Inferior parietal cortex (tissue), 1 donor: ENCODE results near the gene SUCNR1.
A peak's percentile ranks its signal among the peaks of the same experiment; 100 is the strongest.
"Not testable (repeated sequence)": the region's sequence is repeated elsewhere in the genome, so short reads cannot be mapped to it uniquely, and the experiment has no call there.

Source experiments
- DNase-seq: peaks from one replicate; pipeline ENCODE4 v3.0.0-alpha.2; 2016; ENCODE audit errors: extremely low spot score

The SUCNR1 gene

DNA sequence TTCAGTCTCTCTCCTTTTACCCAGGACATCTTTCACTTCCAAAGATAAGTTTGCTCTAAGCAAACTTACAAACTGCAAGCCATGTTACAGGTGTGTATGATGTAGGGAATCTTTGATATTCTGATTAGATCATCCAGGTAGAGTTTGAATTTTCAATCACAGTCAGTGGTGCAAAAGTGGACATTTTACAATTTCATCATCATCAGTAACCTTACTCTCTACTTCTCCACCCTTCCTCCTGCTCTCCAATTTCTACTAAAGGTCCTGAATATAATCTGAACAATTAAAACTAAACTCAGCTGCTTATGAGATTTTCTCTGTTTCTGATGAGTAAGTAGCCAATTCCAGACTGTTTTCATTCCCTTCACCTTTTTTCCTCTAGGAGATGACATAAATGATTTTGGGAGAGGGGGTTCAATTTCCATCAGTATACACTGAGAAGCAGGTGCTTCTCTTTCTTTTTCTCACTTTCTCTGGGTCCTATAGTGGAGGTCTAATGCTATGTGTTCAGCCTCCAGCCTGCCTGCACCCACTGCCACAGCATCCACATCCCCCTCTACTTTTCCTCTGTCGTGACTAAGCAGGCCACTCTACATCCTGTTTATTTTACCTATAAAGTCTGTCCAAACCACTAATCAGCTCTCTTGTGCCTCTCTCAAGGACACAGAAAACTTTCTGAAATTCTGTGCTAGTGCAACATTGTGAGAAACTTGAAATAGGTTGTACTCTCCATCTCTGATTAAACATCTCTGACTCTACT lies 27.6 kb downstream of the SUCNR1 start:
- no peak for DNase-seq

GRCh38 chr3:151901644-151902285 lies 28.3 kb downstream of the SUCNR1 start:
- DNase-seq, result no peak

DNA sequence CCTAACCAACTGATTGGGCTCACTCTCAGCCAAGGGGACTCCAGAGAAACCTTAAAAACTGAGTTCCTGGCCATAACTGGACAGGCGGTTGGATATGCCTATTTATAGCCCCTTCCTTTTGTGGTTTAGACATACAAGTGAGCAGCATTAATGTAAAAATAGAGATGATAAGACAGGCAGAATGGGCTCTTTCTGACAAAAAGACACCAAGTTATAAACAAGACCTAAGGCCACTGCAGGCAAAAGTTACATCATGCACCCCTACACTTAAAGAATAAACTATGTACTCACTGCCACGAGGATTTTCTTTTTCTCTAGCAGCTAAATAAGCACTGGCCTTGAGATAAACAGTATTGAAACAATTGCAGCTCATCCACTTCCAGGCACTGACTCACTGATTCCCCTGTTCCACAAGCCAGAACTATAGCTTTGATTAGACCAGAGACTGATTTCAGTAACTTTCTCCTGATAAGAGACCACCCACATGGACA lies 30.1 kb downstream of the SUCNR1 start:
- DNase-seq, result no peak

GRCh38 chr3:151905647-151906046 lies 32.2 kb downstream of the SUCNR1 start:
- no peak for DNase-seq

DNA sequence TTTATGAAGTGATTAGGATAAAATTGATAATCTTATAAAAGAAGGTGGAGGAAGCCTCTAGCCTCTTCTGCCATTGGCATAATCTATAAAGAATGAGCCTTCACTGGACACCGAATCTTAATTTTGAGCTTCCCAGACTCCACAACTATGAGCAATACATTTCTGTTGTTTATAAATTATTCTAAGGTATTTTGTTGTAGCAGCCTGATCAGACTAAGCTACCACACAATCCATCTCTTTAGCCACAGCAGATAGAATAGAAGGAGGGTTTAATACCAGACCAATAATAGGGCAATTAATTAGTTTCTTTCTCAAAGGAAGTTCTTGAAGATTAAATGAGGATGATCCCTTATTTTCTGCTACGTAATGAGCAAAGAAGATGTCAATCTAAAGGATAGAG lies 33.3 kb downstream of the SUCNR1 start:
- no peak for DNase-seq

DNA sequence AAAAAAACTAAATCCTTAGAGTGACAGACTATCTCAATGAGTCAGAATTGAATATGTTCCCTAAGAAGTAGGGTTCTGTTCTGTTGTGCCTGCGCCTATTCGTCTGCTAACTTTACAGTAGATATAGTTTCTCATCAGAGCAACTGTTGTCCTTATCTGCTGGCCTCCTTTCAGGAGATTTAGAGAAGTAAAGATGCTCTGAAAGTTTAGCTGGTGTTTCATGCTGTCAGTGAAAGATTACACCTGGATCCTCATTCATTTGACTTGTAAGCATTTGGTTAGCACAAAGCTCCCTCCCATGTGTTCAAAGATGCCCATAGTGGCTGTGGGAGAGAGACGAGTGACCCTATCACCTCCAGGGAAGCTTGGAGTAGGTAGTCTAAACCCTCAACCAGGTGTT lies 35.0 kb downstream of the SUCNR1 start:
- no peak for DNase-seq

DNA sequence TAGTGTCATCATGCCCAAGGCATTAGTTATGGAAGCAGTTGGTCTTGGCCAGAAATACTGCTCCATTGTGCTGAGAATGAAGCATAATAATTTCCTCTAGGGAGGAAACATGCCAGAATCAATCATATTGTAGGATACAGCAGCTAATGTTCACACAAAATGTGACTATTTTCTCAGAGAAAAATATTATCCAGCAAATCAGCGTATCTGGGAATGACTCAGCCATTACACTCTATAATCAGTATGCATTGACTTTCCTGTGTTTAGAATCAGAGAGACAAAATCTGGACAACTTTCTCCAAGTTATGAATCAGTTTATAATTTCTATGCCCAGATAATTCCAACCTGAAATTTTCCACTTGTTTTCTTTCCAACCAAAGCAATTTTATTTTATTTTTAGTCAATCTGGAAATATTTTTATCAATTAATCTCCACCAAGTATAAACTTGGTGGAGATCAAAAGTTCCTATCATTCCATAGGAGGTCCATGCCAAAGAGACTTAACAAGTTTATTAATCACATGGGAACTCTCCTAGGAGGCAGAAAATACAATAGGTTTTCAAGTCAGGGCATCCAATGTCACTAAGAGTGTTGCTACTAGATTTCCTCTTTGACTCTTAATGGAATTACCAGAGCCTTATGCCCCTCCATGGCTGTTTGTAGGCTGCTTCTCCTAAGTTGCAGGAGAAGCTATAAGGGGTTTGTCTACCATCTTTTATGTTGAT lies 36.4 kb downstream of the SUCNR1 start:
- no peak for DNase-seq

DNA sequence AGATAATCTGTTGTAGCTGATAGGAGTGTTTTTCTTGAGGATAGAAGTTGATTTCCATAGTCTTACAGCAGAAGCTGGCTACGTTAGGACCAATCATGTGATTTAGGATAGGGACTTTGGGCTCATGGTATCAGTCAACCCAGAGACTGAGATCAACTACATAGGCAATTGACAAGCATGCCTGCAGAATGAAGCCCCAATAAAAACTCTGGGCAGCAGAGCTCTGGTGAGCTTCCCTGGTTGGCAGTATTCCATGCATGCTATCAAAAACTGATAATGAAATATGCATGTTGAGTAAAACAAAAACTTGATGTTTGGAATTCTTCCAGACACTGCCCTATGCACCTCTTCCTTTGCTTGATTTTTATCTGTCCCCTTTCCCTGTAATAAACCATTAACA lies 38.0 kb downstream of the SUCNR1 start:
- no peak for DNase-seq

DNA sequence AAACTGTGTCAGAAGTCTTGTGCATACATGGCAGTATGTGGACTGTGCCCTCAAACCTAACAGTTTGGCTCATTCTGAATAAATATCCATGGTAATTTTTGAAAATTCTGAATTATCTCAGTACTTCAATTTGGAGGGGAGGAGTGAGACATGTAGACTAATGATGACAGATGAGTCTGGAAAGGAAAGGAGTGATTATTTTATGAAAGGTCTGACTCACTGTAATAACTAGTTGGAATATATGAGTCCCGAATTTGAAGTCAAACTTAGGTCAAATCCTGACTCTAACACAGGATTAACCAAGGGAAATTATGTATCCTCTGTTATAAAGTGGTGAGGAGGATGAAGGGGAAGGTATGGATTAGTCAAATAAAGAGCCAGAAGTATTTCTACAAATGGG lies 38.6 kb downstream of the SUCNR1 start:
- DNase-seq, result no peak

GRCh38 chr3:151916781-151917180 lies 43.3 kb downstream of the SUCNR1 start:
- DNase-seq, result no peak

DNA sequence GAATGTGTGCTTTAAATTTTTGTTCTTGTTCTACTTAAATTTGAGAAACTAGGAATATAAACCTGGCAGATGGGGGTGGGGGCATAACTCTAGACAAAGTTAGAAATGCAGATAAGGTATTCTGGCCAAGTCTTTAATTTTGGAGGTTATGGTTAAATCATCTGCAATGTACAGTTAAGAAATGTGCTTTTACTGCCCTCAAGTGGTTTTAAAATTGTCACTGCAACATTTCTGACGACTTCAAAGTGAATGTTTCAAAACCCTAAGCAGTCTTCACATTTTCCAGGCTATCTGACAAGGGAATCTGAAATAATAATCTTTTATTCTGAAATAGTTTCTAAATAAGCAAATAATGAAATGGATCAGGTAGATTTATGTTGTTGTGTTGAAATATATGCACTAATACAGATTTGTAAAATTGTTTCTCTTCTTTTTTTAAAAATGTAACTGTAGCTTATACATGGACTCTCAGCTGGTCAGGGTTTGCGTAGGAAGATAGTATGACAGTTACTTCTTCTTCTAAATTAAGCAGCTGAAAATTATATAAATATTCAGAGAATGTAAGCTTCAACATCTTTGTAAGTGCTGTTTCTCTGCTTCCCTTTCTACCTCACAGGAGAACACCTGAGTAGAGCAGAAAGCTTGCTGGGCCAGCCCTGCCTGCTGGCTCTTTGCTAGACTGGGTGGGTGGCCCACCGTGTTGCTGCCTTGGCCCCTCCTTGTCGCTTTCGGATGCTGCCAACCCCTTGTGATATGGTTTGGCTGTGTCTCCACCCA lies 45.0 kb downstream of the SUCNR1 start:
- peak; percentile 63 for DNase-seq

DNA sequence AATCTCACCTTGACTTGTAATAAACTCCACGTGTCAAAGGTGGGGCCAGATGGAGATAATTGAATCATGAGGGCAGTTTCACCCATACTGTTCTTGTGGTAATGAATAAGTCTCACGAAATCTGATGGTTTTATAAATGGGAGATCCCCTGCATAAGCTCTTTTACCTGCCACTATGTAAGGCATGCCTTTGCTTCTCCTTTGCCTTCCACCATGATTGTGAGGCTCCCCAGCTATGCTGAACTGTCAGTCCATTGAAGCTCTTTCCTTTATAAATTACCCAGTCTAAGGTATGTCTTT lies 45.5 kb downstream of the SUCNR1 start:
- no peak for DNase-seq

DNA sequence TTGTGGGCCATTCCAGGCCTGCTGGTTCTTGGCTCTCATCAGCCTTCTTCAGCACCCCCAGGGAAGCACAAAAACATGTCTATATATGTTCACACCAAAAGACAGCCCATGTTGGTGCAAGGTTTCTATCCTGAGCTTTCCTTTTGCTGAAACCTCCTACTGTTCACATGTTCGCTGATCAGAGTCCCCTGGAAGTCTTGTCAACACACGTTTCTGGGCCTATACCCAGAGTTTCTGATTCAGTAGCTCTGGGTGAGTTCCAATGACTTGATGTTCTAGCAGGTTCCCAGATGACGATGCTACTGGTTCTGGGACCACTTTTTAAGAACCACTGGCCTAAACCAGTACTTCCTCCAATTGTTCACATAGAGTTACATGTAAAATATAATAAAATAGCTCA lies 46.0 kb downstream of the SUCNR1 start:
- no peak for DNase-seq

GRCh38 chr3:151923901-151924300 lies 50.5 kb downstream of the SUCNR1 start:
- DNase-seq, result no peak

DNA sequence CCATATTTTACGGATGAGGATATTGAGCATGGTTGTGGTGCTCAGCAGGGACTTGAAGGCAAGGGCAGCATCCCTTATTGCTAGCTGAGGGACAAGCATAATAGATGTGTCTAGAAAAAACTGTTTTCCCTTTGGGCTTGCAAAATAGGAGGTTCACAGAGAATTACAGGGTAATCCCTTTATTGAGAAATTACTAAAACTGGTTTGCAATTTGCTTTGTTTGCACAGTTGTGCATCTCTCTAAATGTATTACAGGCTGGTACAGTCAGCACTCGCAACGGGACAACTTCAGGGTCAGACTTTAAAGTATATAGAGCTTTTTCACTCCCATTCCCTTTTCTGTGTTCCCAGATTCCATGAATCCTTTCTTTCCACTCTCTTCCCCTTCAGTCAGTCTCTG lies 51.3 kb downstream of the SUCNR1 start:
- DNase-seq, result no peak

- no peak for DNase-seq
These were observed 52.0 kb downstream of the SUCNR1 start for GRCh38 chr3:151925419-151925818.

DNA sequence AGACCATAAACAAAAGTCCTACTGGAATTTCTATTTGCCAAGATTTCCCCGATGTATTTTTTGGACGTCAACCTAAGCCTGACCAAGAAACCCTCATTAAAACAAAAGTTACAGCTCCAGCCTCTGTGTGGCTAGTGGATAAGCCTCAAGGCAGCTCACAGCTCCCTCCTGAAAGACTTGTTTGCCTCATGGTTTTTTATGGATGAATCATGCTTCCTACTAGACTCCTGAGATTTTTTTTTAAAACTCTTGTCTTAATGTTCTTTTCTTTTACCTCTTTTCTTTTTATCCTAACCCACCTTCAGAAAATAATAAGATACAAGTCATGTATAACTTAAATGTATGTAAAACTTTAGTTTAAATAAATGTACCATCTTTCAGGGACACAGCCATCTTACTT lies 52.4 kb downstream of the SUCNR1 start:
- no peak for DNase-seq

- no peak for DNase-seq
These were observed 53.5 kb downstream of the SUCNR1 start for GRCh38 chr3:151926956-151927355.

DNA sequence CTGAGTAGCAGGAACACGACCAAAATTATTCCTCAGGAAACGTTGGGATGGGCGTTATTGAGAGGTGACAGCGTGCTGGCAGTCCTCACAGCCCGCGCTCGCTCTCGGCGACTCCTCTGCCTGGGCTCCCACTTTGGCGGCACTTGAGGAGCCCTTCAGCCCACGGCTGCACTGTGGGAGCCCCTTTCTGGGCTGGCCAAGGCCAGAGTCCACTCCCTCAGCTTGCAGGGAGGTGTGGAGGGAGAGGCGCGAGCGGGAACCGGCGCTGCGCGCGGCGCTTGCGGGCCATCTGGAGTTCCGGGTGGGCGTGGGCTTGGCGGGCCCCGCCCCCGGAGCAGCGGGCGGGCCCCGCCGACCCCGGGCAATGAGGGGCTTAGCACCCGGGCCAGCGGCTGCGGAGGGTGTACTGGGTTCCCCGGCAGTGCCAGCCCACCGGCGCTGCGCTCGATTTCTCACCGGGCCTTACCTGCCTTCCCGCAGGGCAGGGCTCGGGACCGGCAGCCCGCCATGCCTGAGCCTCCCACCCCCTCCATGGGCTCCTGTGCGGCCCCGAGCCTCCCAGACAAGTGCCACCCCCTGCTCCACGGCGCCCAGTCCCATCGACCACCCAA lies 54.6 kb downstream of the SUCNR1 start:
- DNase-seq, result not testable (repeated sequence)

GRCh38 chr3:151931171-151931570 lies 57.7 kb downstream of the SUCNR1 start:
- DNase-seq, result no peak

DNA sequence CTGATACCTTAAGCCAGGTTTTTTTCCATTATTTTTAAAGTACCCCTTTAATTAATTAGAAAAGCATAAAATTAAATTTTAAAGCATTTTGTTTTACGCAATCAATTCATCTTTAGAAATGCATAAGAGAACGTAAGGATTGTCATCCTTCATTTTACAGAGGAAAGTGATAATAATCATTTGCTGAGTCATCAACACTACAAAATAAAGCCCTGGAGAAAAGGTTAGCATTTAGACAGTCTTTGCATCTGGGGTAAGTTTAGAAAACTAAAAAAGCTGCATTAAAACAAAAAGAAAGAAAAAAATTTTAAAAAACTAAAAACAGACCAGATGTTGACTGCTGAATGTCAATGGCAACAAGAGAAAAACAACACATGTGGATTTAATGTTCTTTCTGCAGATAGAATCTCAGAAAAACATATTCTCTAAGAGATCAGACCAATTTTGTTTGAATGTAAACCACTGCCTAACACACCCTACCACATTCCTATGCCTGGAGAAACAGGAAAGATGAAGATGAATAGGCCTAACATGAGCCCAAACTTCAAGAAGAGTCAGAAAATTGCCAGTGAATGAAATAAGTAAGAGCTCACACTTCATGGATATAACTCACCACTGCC lies 59.9 kb downstream of the SUCNR1 start:
- DNase-seq, result no peak
